ENCODE data around the gene SLC31A2.

The SLC31A2 gene

GRCh38 chr9:113151696-113152630 lies 1.2 kb downstream of the SLC31A2 start:
- no peak overlapping the region for H3K27ac ChIP-seq (ENCODE audit: insufficient read depth in 1 of 2, low read depth in 1 of 2, low read length in 2 of 2, poor library complexity in 1 of 2, severe bottlenecking in 2 of 2)

GRCh38 chr9:113152699-113153098 lies 1.9 kb downstream of the SLC31A2 start:
- Histone ChIP-seq H3K27me3 (replicated peaks in 2 of 5; ENCODE audit: control insufficient read depth in 4 of 5, insufficient read depth in 5 of 5, low read length in 4 of 5) (no peaks in the 10 kb centered on the region), H3K4me3 (ENCODE audit: control insufficient read depth in 1 of 7, extremely low read depth in 1 of 7, insufficient read depth in 4 of 7, low read depth in 2 of 7, low read length in 6 of 7) (no peak overlapping the region), H3K9me3 (ENCODE audit: control extremely low read depth in 1 of 5, control insufficient read depth in 4 of 5, insufficient read depth in 2 of 5, low read depth in 1 of 5, low read length in 4 of 5) (no peaks in the 10 kb centered on the region), H3K36me3 (ENCODE audit: control insufficient read depth in 4 of 4, insufficient read depth in 4 of 4, low read length in 3 of 4) (peaks cover 0 to 5% (median 0%) of the 10 kb centered on the region in 4 experiments), H3K27ac (ENCODE audit: insufficient read depth in 1 of 2, low read depth in 1 of 2, low read length in 2 of 2, poor library complexity in 1 of 2, severe bottlenecking in 2 of 2) (no peak overlapping the region), H3K4me1 (ENCODE audit: control extremely low read depth in 1 of 4, control insufficient read depth in 4 of 4, insufficient read depth in 4 of 4, low read length in 3 of 4) (peaks cover 19 to 58% (median 43%) of the 10 kb centered on the region in 4 experiments)
- 100% methylated on average over 2 of the region's 3 CpGs for WGBS (ENCODE audit: insufficient coverage)
- POLR2A ChIA-PET, result no interaction called here
- CTCF ChIA-PET, result interaction anchor here (1.9 kb wide), 1 partner anchor 10 kb away, joined by 8 read pairs; no protein-coding TSS in a partner anchor
- peak in 2 of 3 donors; percentile 6 to 14 for DNase-seq

More at GRCh38 chr9:113151696-113152630, 1.2 kb downstream of the SLC31A2 start:
- 89% methylated on average over 5 of the region's 11 CpGs for WGBS (ENCODE audit: insufficient coverage)
- Histone ChIP-seq H3K4me3 (ENCODE audit: control insufficient read depth in 1 of 7, extremely low read depth in 1 of 7, insufficient read depth in 4 of 7, low read depth in 2 of 7, low read length in 6 of 7) (peak overlapping the region in 6 of 7 experiments; percentile 64 to 95 (median 82)), H3K9me3 (ENCODE audit: control extremely low read depth in 1 of 5, control insufficient read depth in 4 of 5, insufficient read depth in 2 of 5, low read depth in 1 of 5, low read length in 4 of 5) (no peaks in the 10 kb centered on the region), H3K27me3 (replicated peaks in 2 of 5; ENCODE audit: control insufficient read depth in 4 of 5, insufficient read depth in 5 of 5, low read length in 4 of 5) (peaks cover 0 to 2% (median 0%) of the 10 kb centered on the region in 5 experiments), H3K4me1 (ENCODE audit: control extremely low read depth in 1 of 4, control insufficient read depth in 4 of 4, insufficient read depth in 4 of 4, low read length in 3 of 4) (peaks cover 19 to 57% (median 42%) of the 10 kb centered on the region in 4 experiments), H3K36me3 (ENCODE audit: control insufficient read depth in 4 of 4, insufficient read depth in 4 of 4, low read length in 3 of 4) (no peaks in the 10 kb centered on the region)
- POLR2A ChIA-PET, result no interaction called here
- DNase-seq, result peak in 2 of 3 donors; percentile 42 to 52
- CTCF ChIA-PET, result interaction anchor here (1.0 to 2.4 kb wide), 7 partner anchors 7 to 164 kb away, joined by 3 to 14 read pairs (median 5); partner anchors contain the start of genes FKBP15 and SLC31A1

DNA sequence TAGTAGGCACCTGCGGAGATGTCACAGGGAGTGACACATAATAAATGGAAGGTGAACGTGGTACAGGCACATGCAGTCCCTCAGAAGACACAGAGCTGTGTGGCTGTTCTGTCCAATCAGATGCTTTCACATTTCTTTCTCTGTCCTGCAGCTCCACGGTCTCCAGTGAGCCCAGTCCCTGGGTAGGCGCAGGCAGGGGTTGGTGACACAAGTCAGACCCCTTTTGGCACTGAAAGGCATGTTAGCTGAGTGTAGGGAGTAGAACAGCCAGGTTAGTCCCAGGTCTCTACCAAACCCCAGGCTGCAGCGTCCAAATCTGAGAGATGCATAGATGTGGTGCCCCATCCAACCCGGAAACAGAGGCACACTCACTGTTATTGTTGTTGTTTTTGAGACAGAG lies 2.8 kb downstream of the SLC31A2 start:
- Histone ChIP-seq H3K27me3 (replicated peaks in 2 of 5; ENCODE audit: control insufficient read depth in 4 of 5, insufficient read depth in 5 of 5, low read length in 4 of 5) (no peaks in the 10 kb centered on the region), H3K4me3 (ENCODE audit: control insufficient read depth in 1 of 7, extremely low read depth in 1 of 7, insufficient read depth in 4 of 7, low read depth in 2 of 7, low read length in 6 of 7) (no peak overlapping the region), H3K9me3 (ENCODE audit: control extremely low read depth in 1 of 5, control insufficient read depth in 4 of 5, insufficient read depth in 2 of 5, low read depth in 1 of 5, low read length in 4 of 5) (no peaks in the 10 kb centered on the region), H3K4me1 (ENCODE audit: control extremely low read depth in 1 of 4, control insufficient read depth in 4 of 4, insufficient read depth in 4 of 4, low read length in 3 of 4) (peaks cover 19 to 58% (median 43%) of the 10 kb centered on the region in 4 experiments), H3K36me3 (ENCODE audit: control insufficient read depth in 4 of 4, insufficient read depth in 4 of 4, low read length in 3 of 4) (peaks cover 0 to 10% (median 5%) of the 10 kb centered on the region in 4 experiments), H3K27ac (ENCODE audit: insufficient read depth in 1 of 2, low read depth in 1 of 2, low read length in 2 of 2, poor library complexity in 1 of 2, severe bottlenecking in 2 of 2) (no peak overlapping the region)
- ChIA-PET POLR2A (no interaction called here), CTCF (interaction anchor here (1.4 to 1.9 kb wide), 3 partner anchors 8 to 34 kb away, joined by 3 to 8 read pairs (median 4); no protein-coding TSS in a partner anchor)
- WGBS (ENCODE audit: insufficient coverage), result 95% methylated on average over 6 of the region's 6 CpGs
- DNase-seq, result no peak

- Histone ChIP-seq H3K27ac (ENCODE audit: insufficient read depth in 1 of 2, low read depth in 1 of 2, low read length in 2 of 2, poor library complexity in 1 of 2, severe bottlenecking in 2 of 2) (no peak overlapping the region), H3K9me3 (ENCODE audit: control extremely low read depth in 1 of 5, control insufficient read depth in 4 of 5, insufficient read depth in 2 of 5, low read depth in 1 of 5, low read length in 4 of 5) (no peaks in the 10 kb centered on the region), H3K4me3 (ENCODE audit: control insufficient read depth in 1 of 7, extremely low read depth in 1 of 7, insufficient read depth in 4 of 7, low read depth in 2 of 7, low read length in 6 of 7) (no peak overlapping the region), H3K36me3 (ENCODE audit: control insufficient read depth in 4 of 4, insufficient read depth in 4 of 4, low read length in 3 of 4) (peaks cover 0 to 16% (median 7%) of the 10 kb centered on the region in 4 experiments), H3K27me3 (replicated peaks in 2 of 5; ENCODE audit: control insufficient read depth in 4 of 5, insufficient read depth in 5 of 5, low read length in 4 of 5) (no peaks in the 10 kb centered on the region), H3K4me1 (ENCODE audit: control extremely low read depth in 1 of 4, control insufficient read depth in 4 of 4, insufficient read depth in 4 of 4, low read length in 3 of 4) (peaks cover 19 to 58% (median 43%) of the 10 kb centered on the region in 4 experiments)
- peak in 2 of 3 donors; percentile 46 to 57 for DNase-seq
- ChIA-PET POLR2A (no interaction called here), CTCF (interaction anchor here (1.4 to 2.1 kb wide), 6 partner anchors 8 to 65 kb away, joined by 3 to 8 read pairs (median 4); no protein-coding TSS in a partner anchor)
- WGBS (ENCODE audit: insufficient coverage), result 94% methylated on average over 6 of the region's 6 CpGs
Observed at GRCh38 chr9:113154471-113154870, 3.7 kb downstream of the SLC31A2 start.

DNA sequence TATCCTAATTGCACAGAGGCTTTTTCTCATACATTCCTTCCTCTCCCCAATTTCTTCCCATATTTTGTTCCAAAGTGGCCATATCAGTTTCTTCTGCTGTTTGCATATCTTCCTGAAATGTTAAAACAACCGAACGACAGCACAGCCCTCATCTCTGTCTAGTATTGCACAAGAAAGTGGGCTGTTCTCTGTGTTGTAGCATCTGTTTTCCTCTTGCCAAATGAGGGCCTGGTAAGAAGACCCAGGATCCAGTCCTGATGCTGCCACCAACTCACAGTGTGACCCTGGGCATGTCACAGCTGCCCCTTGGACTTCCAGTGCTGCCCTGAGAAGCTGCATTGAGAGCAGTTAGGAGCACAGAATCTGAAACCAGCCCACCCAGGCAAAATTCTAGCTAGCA lies 4.1 kb downstream of the SLC31A2 start:
- Histone ChIP-seq H3K4me3 (ENCODE audit: control insufficient read depth in 1 of 7, extremely low read depth in 1 of 7, insufficient read depth in 4 of 7, low read depth in 2 of 7, low read length in 6 of 7) (no peak overlapping the region), H3K9me3 (ENCODE audit: control extremely low read depth in 1 of 5, control insufficient read depth in 4 of 5, insufficient read depth in 2 of 5, low read depth in 1 of 5, low read length in 4 of 5) (no peaks in the 10 kb centered on the region), H3K4me1 (ENCODE audit: control extremely low read depth in 1 of 4, control insufficient read depth in 4 of 4, insufficient read depth in 4 of 4, low read length in 3 of 4) (peaks cover 19 to 58% (median 43%) of the 10 kb centered on the region in 4 experiments), H3K36me3 (ENCODE audit: control insufficient read depth in 4 of 4, insufficient read depth in 4 of 4, low read length in 3 of 4) (peaks cover 0 to 19% (median 7%) of the 10 kb centered on the region in 4 experiments), H3K27ac (ENCODE audit: insufficient read depth in 1 of 2, low read depth in 1 of 2, low read length in 2 of 2, poor library complexity in 1 of 2, severe bottlenecking in 2 of 2) (no peak overlapping the region), H3K27me3 (replicated peaks in 2 of 5; ENCODE audit: control insufficient read depth in 4 of 5, insufficient read depth in 5 of 5, low read length in 4 of 5) (no peaks in the 10 kb centered on the region)
- CTCF ChIA-PET, result interaction anchor here (1.4 to 2.1 kb wide), 5 partner anchors 9 to 65 kb away, joined by 3 to 6 read pairs (median 4); no protein-coding TSS in a partner anchor
- peak in 2 of 3 donors; percentile 56 to 57 for DNase-seq
- POLR2A ChIA-PET, result no interaction called here
- 38% methylated on average over 2 of the region's 2 CpGs for WGBS (ENCODE audit: insufficient coverage)

DNA sequence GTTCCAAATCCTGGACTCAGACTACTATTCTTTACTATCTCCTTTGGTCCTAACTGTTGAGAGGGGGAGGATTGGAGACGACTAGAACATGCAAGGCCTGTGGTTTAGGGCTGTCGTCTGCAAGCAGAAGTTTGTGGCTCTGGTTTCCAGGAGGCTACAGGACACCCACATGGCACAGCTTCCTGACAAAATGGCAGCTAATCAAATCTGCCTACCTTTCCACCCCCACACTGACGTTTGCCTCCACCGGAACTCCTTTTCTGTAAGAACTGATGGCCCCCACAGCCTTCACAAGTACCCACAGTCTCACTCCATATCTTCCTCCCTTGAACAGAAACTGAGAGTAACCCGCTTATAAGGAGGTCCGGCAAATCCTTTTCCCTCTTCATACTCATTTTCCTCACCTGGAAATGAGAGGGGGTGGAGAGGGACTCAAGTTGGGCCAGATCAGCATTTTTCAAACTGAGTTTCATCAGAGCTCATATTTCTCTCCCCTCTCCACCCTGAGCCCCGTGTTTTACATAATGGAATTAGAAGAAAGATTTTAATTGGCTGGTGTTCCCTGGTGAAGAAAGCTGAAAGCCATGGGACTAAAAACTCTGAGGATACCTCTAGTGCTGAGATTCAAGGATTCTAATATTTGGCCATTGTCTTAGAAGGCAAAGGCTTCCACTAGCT lies 5.2 kb downstream of the SLC31A2 start:
- peak; percentile 46 to 93 (median 89) for DNase-seq
- Histone ChIP-seq H3K27ac (ENCODE audit: insufficient read depth in 1 of 2, low read depth in 1 of 2, low read length in 2 of 2, poor library complexity in 1 of 2, severe bottlenecking in 2 of 2) (peak overlapping the region in 1 of 2 experiments; percentile 1), H3K4me1 (ENCODE audit: control extremely low read depth in 1 of 4, control insufficient read depth in 4 of 4, insufficient read depth in 4 of 4, low read length in 3 of 4) (peaks cover 19 to 54% (median 42%) of the 10 kb centered on the region in 4 experiments), H3K9me3 (ENCODE audit: control extremely low read depth in 1 of 5, control insufficient read depth in 4 of 5, insufficient read depth in 2 of 5, low read depth in 1 of 5, low read length in 4 of 5) (no peaks in the 10 kb centered on the region), H3K4me3 (ENCODE audit: control insufficient read depth in 1 of 7, extremely low read depth in 1 of 7, insufficient read depth in 4 of 7, low read depth in 2 of 7, low read length in 6 of 7) (peak overlapping the region in 2 of 7 experiments; percentile 15 to 29), H3K27me3 (replicated peaks in 2 of 5; ENCODE audit: control insufficient read depth in 4 of 5, insufficient read depth in 5 of 5, low read length in 4 of 5) (no peaks in the 10 kb centered on the region), H3K36me3 (ENCODE audit: control insufficient read depth in 4 of 4, insufficient read depth in 4 of 4, low read length in 3 of 4) (peaks cover 4 to 28% (median 9%) of the 10 kb centered on the region in 4 experiments)
- 0% methylated on average over 2 of the region's 7 CpGs for WGBS (ENCODE audit: insufficient coverage)
- POLR2A ChIA-PET, result no interaction called here
- CTCF ChIA-PET, result interaction anchor here (0.9 to 2.1 kb wide), 3 partner anchors 11 to 65 kb away, joined by 3 to 6 read pairs (median 5); partner anchors contain the start of genes FKBP15 and SLC31A1

All from common myeloid progenitor, CD34-positive (primary cell).